Measurements from ENCODE around the gene MPPED1. TPM values are rescaled to one million over a fixed set of nuclear protein-coding genes. Genes with fewer than 3 reads are reported as not detected.

MPPED1 gene
- total and polyA plus RNA-seq, 4 donors: 0.89 to 6.5 (median 4.1) TPM

DNA sequence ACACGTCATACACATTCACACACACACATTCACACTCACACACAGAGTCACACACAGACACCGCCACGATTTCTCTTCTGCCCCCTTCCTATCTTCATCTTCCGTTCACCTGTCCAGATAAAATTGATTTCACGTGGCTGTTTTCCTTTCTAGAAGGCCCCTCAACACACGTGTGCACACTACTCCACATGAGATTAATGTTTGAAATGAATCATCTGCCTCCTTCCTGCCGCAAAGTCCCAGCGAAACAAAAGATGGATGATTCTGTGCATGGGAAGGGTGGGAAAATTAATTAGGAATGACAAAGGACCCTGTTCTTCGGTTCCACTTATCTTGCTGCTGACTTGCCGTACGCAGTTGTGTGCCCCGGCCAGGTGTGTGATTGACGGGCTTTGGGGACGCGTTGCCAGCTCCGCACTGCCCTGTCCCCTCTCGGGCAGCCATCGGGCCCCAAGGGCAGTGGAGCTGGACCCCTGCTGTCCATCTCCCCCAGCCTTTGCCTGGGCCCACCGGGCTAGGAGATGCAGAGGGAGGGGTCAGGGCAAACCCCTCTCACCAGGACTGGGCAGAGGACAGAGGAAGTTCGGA, 73.8 kb downstream of the MPPED1 start:
- TF ChIP-seq EGR1 (IDR thresholded peaks at IDR 0.05; ENCODE audit: low read depth in 2 of 2): no peak
- no peak for TF ChIP-seq SP1 (IDR thresholded peaks at IDR 0.05)
- no peak for TF ChIP-seq ZBTB33 (IDR thresholded peaks at IDR 0.05)
- TF ChIP-seq GABPA (IDR thresholded peaks at IDR 0.05 in 1 of 2, conservative IDR thresholded peaks at IDR 0.05 in 1 of 2): no peak
- TF ChIP-seq NR2F2 (IDR thresholded peaks at IDR 0.05): no peak
- TF ChIP-seq FOXA2 (IDR thresholded peaks at IDR 0.05): no peak
- TF ChIP-seq YY1 (IDR thresholded peaks at IDR 0.05): no peak
- TF ChIP-seq CTCF (IDR thresholded peaks at IDR 0.05; ENCODE audit: low read depth, low read length, missing input control): no peak
- TF ChIP-seq RAD21 (IDR thresholded peaks at IDR 0.05): no peak
- no peak for TF ChIP-seq HNF4G (IDR thresholded peaks at IDR 0.05)
- no peak for TF ChIP-seq FOXA1 (IDR thresholded peaks at IDR 0.05)
- no peak for TF ChIP-seq REST (IDR thresholded peaks at IDR 0.05)
- TF ChIP-seq, protein P1, sequence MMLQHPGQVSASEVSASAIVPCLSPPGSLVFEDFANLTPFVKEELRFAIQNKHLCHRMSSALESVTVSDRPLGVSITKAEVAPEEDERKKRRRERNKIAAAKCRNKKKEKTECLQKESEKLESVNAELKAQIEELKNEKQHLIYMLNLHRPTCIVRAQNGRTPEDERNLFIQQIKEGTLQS (IDR thresholded peaks at IDR 0.05): no peak
- TF ChIP-seq, protein P2, sequence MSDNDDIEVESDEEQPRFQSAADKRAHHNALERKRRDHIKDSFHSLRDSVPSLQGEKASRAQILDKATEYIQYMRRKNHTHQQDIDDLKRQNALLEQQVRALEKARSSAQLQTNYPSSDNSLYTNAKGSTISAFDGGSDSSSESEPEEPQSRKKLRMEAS (IDR thresholded peaks at IDR 0.05): no peak
- no peak for TF ChIP-seq HNF4A (conservative IDR thresholded peaks at IDR 0.05)
- no peak for TF ChIP-seq JUND (IDR thresholded peaks at IDR 0.05)
- Histone ChIP-seq H3K27ac (ENCODE audit: low read depth in 1 of 2, low read length in 2 of 2) (no peak overlapping the region), H3K4me1 (ENCODE audit: control insufficient read depth in 4 of 4, insufficient read depth in 4 of 4, low read length in 3 of 4) (peaks cover 0 to 2% (median 0%) of the 10 kb centered on the region in 4 donors), H3K9ac (ENCODE audit: low read depth in 1 of 2, low read length in 2 of 2) (no peak overlapping the region), H3K9me3 (ENCODE audit: control insufficient read depth in 4 of 4, low read length in 3 of 4) (no peaks in the 10 kb centered on the region), H3K4me3 (ENCODE audit: low read depth in 1 of 3, low read length in 3 of 3) (no peak overlapping the region), H3K36me3 (ENCODE audit: control insufficient read depth in 4 of 4, insufficient read depth in 3 of 4, low read depth in 1 of 4, low read length in 3 of 4) (no peaks in the 10 kb centered on the region), H3K27me3 (ENCODE audit: control insufficient read depth in 4 of 4, insufficient read depth in 4 of 4, low read length in 3 of 4) (no peaks in the 10 kb centered on the region)
- WGBS: 81% methylated on average over 20 of the region's 20 CpGs
- no peak for DNase-seq (ENCODE audit: low spot score)

All from liver (tissue), 9 donors.